GM10847 (cell line): ENCODE data around the gene JAK1.

Source experiments
- POLR2A ChIP-seq: IDR thresholded peaks from 2 replicates; pipeline ENCODE4 v1.6.1; 2011; ENCODE audit not compliant: insufficient read length; ENCODE audit errors: extremely low read depth

The JAK1 gene

GRCh38 chr1:64878931-64879611 lies 87.3 kb downstream of the JAK1 start:
- TF ChIP-seq POLR2A = no peak

- TF ChIP-seq POLR2A = no peak
Observed at GRCh38 chr1:64878090-64878489, 88.3 kb downstream of the JAK1 start.

GRCh38 chr1:64877598-64877997 lies 88.8 kb downstream of the JAK1 start:
- TF ChIP-seq POLR2A = no peak

- no peak for TF ChIP-seq POLR2A
Observed at GRCh38 chr1:64877151-64877550, 89.2 kb downstream of the JAK1 start.

GRCh38 chr1:64875606-64876005 lies 90.7 kb downstream of the JAK1 start:
- no peak for TF ChIP-seq POLR2A

GRCh38 chr1:64875101-64875500 lies 91.2 kb downstream of the JAK1 start:
- TF ChIP-seq POLR2A = no peak

- TF ChIP-seq POLR2A = no peak
Observed at GRCh38 chr1:64874666-64875065, 91.7 kb downstream of the JAK1 start.

GRCh38 chr1:64873576-64873975 lies 92.8 kb downstream of the JAK1 start:
- no peak for TF ChIP-seq POLR2A

GRCh38 chr1:64872067-64872466 lies 94.3 kb downstream of the JAK1 start:
- TF ChIP-seq POLR2A = no peak

GRCh38 chr1:64871256-64871655 lies 95.1 kb downstream of the JAK1 start:
- TF ChIP-seq POLR2A = no peak

GRCh38 chr1:64867266-64867665 lies 99.1 kb downstream of the JAK1 start:
- no peak for TF ChIP-seq POLR2A

- no peak for TF ChIP-seq POLR2A
Observed at GRCh38 chr1:64866689-64867088, 99.7 kb downstream of the JAK1 start.

- no peak for TF ChIP-seq POLR2A
Observed at GRCh38 chr1:64865105-64865757, 101.1 kb downstream of the JAK1 start.

- TF ChIP-seq POLR2A = no peak
Observed at GRCh38 chr1:64864018-64864940, 102.1 kb downstream of the JAK1 start.

GRCh38 chr1:64861611-64862010 lies 104.7 kb downstream of the JAK1 start:
- no peak for TF ChIP-seq POLR2A

GRCh38 chr1:64857347-64857746 lies 109.0 kb downstream of the JAK1 start:
- no peak for TF ChIP-seq POLR2A

- no peak for TF ChIP-seq POLR2A
Observed at GRCh38 chr1:64856553-64856952, 109.8 kb downstream of the JAK1 start.

GRCh38 chr1:64855557-64855956 lies 110.8 kb downstream of the JAK1 start:
- no peak for TF ChIP-seq POLR2A
